Peyer's patch (tissue), 4 donors: Measurements from ENCODE around the gene DST. TPM values are rescaled to one million over a fixed set of nuclear protein-coding genes. Genes with fewer than 3 reads are reported as not detected.
A peak's percentile ranks its signal among the peaks of the same experiment; 100 is the strongest.
"Not testable (repeated sequence)": the region's sequence is repeated elsewhere in the genome, so short reads cannot be mapped to it uniquely, and the experiment has no call there.

Source experiments
- DNase-seq, 3 donors: peaks; one replicate each; pipeline ENCODE4 v3.0.0-alpha.2; 2017 to 2019
- H3K27ac ChIP-seq, 4 donors: fragments of 200-600 bp; sonication (generic); one replicate each; pipeline ENCODE4 v1.5.1; 2016 to 2019
- H3K27me3 ChIP-seq, 2 donors: fragments of 200-600 bp; sonication (generic); one replicate each; pipeline ENCODE4 v1.5.1; 2019
- H3K36me3 ChIP-seq, 3 donors: fragments of 200-600 bp; sonication (generic); one replicate each; pipeline ENCODE4 v1.5.1; 2016 to 2019
- H3K4me1 ChIP-seq, 4 donors: fragments of 200-600 bp; sonication (generic); one replicate each; pipeline ENCODE4 v1.5.1; 2016 to 2019
- H3K4me3 ChIP-seq, 4 donors: fragments of 200-600 bp; sonication (generic); 1 replicate in 3 of 4; 2 replicates in 1 of 4; pipeline ENCODE4 v1.5.1; 2016 to 2019; ENCODE audit warnings: mild to moderate bottlenecking in 1 of 4
- H3K9me3 ChIP-seq, 4 donors: fragments of 200-600 bp; sonication (generic); one replicate each; pipeline ENCODE4 v1.5.1; 2016 to 2019; ENCODE audit warnings: mild to moderate bottlenecking in 1 of 4
- POLR2A ChIP-seq, 2 donors: fragments of 450-650 bp; IDR thresholded peaks; one replicate each; pipeline ENCODE4 v1.5.1; 2017; ENCODE audit warnings: antibody characterized with exemption in 2 of 2, mild to moderate bottlenecking in 2 of 2, moderate library complexity in 2 of 2
- total RNA-seq, 4 donors: library from RNA; depleted of rRNA; stranded (reverse); fragments of >200 nt; gene quantifications; one replicate each; pipeline ENCODE4 v1.1.0, GENCODE V29; 2016
- TF ChIP-seq, protein P1 (sequence below), 6 experiments: fragments of 450-650 bp in 4 of 6; fragments of 200-600 bp in 2 of 6; sonication (generic) in 1 of 6; IDR thresholded peaks; one replicate each; pipeline ENCODE4 v1.5.1; 2017 to 2019; ENCODE audit warnings: antibody characterized with exemption in 6 of 6, mild to moderate bottlenecking in 3 of 6, moderate library complexity in 1 of 6

The DST gene
- total RNA-seq, 4 donors from 2014 or later, result 243 to 320 (median 285) TPM

DNA sequence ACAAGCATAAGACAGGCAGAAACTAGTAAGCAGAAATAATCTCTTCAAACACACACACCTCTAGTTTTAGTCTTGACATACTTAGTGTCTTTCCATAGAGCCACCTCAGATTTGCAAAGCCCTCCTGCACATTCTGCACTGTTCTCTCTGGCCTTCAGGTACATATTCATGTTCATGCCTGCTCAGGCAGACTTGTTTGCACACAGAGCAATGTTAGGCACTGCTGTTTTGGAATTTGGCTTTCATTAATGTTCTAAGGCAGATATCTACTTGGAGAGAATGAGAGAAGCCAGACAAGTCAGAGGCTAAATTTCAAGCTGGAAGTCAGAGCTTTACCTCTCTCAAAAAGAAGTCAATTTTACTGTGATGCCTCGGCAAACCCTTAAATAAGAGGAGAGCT, 21.3 kb upstream of the DST start:
- Histone ChIP-seq H3K4me1 (peaks cover 0 to 7% (median 0%) of the 10 kb centered on the region in 4 donors), H3K9me3 (no peaks in the 10 kb centered on the region), H3K4me3 (no peak overlapping the region), H3K27me3 (no peaks in the 10 kb centered on the region), H3K27ac (no peak overlapping the region), H3K36me3 (no peaks in the 10 kb centered on the region)
- TF ChIP-seq POLR2A (IDR thresholded peaks at IDR 0.05), result no peak
- TF ChIP-seq, protein P1, sequence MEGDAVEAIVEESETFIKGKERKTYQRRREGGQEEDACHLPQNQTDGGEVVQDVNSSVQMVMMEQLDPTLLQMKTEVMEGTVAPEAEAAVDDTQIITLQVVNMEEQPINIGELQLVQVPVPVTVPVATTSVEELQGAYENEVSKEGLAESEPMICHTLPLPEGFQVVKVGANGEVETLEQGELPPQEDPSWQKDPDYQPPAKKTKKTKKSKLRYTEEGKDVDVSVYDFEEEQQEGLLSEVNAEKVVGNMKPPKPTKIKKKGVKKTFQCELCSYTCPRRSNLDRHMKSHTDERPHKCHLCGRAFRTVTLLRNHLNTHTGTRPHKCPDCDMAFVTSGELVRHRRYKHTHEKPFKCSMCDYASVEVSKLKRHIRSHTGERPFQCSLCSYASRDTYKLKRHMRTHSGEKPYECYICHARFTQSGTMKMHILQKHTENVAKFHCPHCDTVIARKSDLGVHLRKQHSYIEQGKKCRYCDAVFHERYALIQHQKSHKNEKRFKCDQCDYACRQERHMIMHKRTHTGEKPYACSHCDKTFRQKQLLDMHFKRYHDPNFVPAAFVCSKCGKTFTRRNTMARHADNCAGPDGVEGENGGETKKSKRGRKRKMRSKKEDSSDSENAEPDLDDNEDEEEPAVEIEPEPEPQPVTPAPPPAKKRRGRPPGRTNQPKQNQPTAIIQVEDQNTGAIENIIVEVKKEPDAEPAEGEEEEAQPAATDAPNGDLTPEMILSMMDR (IDR thresholded peaks at IDR 0.05), result no peak
- no peak for DNase-seq

- no peaks in the 10 kb centered on the region for H3K27me3 ChIP-seq
- TF ChIP-seq, protein P1 (IDR thresholded peaks at IDR 0.05), result no peak
- no peak for TF ChIP-seq POLR2A (IDR thresholded peaks at IDR 0.05)
- peak in 1 of 3 donors; percentile 58 for DNase-seq
- H3K4me3 ChIP-seq, result no peak overlapping the region
- no peaks in the 10 kb centered on the region for H3K36me3 ChIP-seq
- H3K27ac ChIP-seq, result no peak overlapping the region
- H3K9me3 ChIP-seq, result no peaks in the 10 kb centered on the region
- peaks cover 0 to 7% (median 0%) of the 10 kb centered on the region in 4 donors for H3K4me1 ChIP-seq
Measured at GRCh38 chr6:56663344-56663743, 20.7 kb upstream of the DST start.

DNA sequence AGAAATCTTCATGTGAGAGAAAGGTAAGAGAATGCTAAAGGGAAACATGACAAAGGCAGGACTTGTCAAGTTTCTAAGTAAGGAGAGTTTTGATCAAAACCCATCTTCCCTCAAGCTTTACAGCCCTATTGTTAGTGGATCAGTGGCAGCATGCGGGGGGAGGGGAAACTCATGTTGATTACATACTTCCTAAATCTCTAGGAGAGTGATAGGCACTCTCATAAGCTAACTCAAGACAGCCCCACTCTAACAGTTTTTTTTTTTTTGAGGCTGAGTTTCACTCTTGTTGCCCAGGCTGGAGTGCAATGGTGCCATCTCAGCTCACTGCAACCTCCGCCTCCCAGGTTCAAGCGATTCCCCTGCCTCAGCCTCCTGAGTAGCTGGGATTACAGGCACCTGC, 18.6 kb upstream of the DST start:
- not testable (repeated sequence) for DNase-seq, H3K27ac ChIP-seq, H3K4me3 ChIP-seq, H3K4me1 ChIP-seq, H3K36me3 ChIP-seq, H3K27me3 ChIP-seq, H3K9me3 ChIP-seq

DNA sequence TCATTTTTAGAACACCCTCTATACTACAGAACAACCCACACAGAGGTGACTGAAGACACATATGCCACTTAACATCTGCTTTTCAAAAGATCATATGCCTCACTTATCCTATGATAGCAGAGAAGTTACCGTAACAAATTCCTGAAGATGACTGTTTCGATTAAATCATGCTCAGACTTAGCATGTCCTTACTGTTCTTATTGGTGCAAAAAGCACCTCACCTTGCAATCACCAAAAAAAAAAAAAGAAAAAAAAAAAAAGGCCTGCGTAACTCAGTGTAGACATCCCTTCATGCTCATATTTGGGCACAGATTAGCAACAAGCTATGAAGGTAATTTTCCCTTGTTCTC, 17.7 kb upstream of the DST start:
- Histone ChIP-seq H3K4me1 (peaks cover 0 to 17% (median 0%) of the 10 kb centered on the region in 4 donors), H3K9me3 (no peaks in the 10 kb centered on the region), H3K4me3 (no peak overlapping the region), H3K36me3 (no peaks in the 10 kb centered on the region), H3K27me3 (no peaks in the 10 kb centered on the region), H3K27ac (no peak overlapping the region)
- no peak for DNase-seq
- TF ChIP-seq POLR2A (IDR thresholded peaks at IDR 0.05), result no peak
- TF ChIP-seq, protein P1 (IDR thresholded peaks at IDR 0.05), result no peak

DNA sequence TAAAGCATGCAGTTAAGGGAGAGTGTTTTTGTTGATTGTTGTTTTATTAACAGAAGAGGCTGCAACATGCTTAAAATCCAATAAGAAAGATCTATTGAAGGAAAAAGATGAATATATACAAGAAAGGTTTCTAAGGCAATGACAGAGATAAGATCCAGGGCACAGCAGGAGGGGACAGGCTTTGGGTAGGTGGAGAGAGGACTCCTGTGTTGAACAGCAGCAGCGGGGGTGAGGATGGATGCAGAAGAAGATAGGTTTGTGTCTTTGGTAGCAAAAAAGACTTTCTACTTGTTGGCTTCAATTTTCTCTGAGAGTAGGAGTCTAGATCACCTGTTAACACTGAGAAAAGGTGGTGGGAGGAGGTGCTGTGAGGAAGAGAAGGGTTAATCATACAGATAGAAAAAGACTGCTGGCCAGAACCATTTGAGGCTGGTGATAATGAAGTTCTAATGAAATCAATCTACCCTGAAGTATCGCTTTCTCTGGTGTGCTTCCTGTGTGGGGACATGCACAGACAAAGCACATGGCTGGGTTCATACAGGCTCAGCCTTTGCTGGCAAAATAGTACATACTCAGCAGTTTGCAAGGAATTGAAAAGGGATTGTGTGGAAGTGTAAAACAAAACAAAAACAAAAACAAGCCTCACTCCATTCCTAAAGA, 17.2 kb upstream of the DST start:
- Histone ChIP-seq H3K27ac (no peak overlapping the region), H3K9me3 (no peaks in the 10 kb centered on the region), H3K27me3 (no peaks in the 10 kb centered on the region), H3K36me3 (no peaks in the 10 kb centered on the region), H3K4me3 (no peak overlapping the region), H3K4me1 (peaks cover 0 to 17% (median 0%) of the 10 kb centered on the region in 4 donors)
- DNase-seq, result no peak
- TF ChIP-seq, protein P1 (IDR thresholded peaks at IDR 0.05), result no peak
- no peak for TF ChIP-seq POLR2A (IDR thresholded peaks at IDR 0.05)

DNA sequence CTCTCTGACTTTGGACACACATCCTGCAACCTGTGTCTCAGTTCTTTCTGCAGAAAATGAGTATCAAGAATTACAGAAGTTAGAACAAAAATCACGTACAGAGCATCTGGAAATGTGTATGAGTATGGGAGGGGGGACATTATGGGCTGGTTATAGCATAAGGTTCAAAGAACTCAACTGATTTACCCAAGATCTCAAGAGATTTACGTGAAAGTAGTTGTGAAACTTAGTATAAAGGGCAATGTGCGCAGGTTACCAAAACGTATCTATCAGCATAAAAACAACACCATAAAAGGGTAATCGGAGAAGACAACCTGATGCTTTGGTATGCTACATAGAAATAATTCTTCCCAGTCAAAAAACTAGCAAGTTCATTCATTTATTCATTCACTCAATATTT, 15.6 kb upstream of the DST start:
- no peaks in the 10 kb centered on the region for H3K36me3 ChIP-seq
- H3K4me1 ChIP-seq, result peaks cover 0 to 13% (median 0%) of the 10 kb centered on the region in 4 donors
- H3K9me3 ChIP-seq, result no peaks in the 10 kb centered on the region
- no peaks in the 10 kb centered on the region for H3K27me3 ChIP-seq
- no peak overlapping the region for H3K4me3 ChIP-seq
- DNase-seq, result no peak
- H3K27ac ChIP-seq, result no peak overlapping the region
- TF ChIP-seq POLR2A (IDR thresholded peaks at IDR 0.05), result no peak
- TF ChIP-seq, protein P1 (IDR thresholded peaks at IDR 0.05), result no peak
